LNCAP (cell line): ENCODE measurements around the gene MAML2.

Source experiments
- CTCF ChIP-seq: fragments of 450-650 bp; IDR thresholded peaks from 2 replicates; pipeline ENCODE4 v1.5.1; 2017; ENCODE audit warnings: mild to moderate bottlenecking

MAML2 gene

GRCh38 chr11:96295369-96295768, 47.6 kb downstream of the MAML2 start:
- TF ChIP-seq CTCF: no peak

GRCh38 chr11:96294289-96294688, 48.7 kb downstream of the MAML2 start:
- TF ChIP-seq CTCF: no peak

GRCh38 chr11:96293598-96294021, 49.4 kb downstream of the MAML2 start:
- no peak for TF ChIP-seq CTCF

GRCh38 chr11:96293109-96293508, 49.9 kb downstream of the MAML2 start:
- TF ChIP-seq CTCF: no peak

GRCh38 chr11:96292291-96293010, 50.5 kb downstream of the MAML2 start:
- no peak for TF ChIP-seq CTCF

- TF ChIP-seq CTCF: no peak
Observed at GRCh38 chr11:96290631-96291030, 52.4 kb downstream of the MAML2 start.

GRCh38 chr11:96290031-96290430, 53.0 kb downstream of the MAML2 start:
- no peak for TF ChIP-seq CTCF

- TF ChIP-seq CTCF: no peak
Observed at GRCh38 chr11:96288915-96289314, 54.1 kb downstream of the MAML2 start.
